ENCODE measurements around the gene CAPN1.
"Not testable (repeated sequence)": the region's sequence is repeated elsewhere in the genome, so short reads cannot be mapped to it uniquely, and the experiment has no call there.

The CAPN1 gene

DNA sequence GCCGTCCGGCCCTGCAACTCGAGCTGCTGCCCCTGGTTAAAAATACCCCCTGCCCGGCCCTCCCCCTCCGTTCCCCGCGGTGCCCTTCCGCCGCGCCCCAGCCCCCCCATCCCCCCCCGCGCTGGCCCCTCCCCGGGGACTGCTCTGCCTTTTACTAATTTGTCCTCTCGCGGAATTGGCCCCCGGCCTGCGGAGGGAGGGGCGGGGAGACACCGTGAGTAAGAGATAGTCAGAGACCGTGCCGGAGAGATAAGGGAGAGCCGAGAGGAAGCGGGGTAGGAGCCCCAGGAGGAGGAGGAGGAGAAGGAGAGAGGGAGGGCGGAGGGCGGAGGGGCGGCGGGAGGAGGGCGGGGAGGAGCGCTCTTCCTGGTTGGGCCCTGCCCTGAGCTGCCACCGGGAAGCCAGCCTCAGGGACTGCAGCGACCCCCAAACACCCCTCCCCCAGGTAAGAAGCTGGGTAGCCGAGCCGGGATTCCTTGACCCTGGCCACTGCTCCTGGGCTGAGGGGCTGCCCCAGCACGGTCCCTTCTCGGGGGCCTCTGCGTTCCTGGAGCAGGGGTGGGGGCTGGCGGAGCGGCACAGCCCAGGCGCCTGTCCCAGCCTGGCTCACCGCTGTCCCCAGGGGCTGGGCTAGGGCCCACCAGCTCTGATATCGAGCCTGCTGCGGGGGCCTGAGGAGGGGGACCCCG lies at the start of gene CAPN1:
Gene CAPN1, plus strand, starts transcription at position 360 of the 689 bp plus-strand sequence. CDS start 774 bp downstream, outside the sequence.
- in situ Hi-C loops (cut with HindIII; ENCODE audit: low sequenced_read_pairs), result no loop called here

DNA sequence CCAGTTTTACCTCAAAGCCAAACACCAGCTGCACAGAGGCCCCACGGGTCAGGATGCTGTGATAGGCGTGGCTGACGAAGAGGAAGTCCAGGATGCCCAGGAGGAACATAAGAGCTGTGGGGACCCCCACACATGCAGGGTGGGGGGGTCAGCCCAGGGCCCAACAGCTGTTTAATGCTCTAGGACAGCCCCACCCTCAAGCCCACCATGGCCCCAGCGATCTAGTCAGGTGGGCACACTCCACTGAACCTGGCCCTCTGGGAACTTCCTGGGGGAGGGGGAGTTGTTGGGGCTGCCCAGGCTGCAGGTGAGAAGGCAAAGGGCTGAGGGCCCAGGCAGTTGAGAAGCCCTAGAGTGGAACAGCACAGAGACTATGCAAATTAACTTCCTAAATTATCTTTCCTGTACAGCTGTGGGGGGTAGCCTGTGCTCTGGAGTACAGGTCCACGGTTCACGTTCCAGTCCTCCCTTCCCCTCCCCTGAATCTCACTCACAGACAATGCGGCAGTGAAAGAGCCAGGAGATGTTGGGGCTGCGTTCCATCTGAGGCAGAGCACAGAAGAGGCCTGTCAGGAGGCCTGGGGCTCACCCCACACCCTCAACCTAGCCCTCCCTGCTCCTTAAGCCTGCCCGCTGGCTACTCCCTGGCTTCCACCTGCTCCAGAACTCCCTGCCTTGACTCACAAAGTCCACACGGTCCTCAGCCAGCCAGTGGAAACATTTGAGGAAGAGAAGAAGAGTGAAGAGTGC lies 49.3 kb upstream of the CAPN1 start:
- in situ Hi-C loops (cut with HindIII; ENCODE audit: low sequenced_read_pairs), result no loop called here

DNA sequence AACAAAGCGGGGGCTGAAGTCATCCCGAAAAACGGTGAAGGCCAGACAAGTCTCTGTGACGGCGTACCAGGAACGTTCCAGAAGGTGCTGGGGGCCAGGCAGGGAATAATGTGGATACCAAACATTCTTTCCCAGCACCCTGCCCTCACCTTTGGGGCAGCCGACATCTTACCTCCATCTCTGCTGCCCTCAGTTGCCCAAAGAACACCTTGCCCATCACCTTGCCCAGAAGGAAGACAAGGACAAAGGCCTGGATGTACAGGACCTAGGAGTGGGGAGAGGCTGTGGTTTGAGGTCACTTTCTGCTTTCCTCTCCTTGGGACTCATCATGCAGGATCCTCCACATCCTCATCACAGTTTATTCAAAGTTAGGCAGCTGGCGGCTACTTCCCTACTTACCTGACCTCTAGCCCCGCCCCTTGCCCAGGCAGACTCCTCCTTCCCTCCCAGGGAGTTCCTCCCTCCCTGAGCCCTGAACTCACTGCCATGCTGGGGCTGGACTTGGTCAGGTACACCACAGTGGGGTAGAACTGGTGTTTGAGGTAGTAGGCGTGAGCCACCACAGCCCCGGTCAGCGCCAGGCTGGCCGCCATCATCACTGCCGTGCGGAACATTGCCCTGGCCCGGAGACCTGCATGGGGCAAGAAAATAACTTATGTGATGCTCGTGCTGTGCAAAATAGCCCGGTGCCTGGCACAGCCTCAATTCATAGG lies 48.6 kb upstream of the CAPN1 start:
- in situ Hi-C loops (cut with HindIII; ENCODE audit: low sequenced_read_pairs), result no loop called here

DNA sequence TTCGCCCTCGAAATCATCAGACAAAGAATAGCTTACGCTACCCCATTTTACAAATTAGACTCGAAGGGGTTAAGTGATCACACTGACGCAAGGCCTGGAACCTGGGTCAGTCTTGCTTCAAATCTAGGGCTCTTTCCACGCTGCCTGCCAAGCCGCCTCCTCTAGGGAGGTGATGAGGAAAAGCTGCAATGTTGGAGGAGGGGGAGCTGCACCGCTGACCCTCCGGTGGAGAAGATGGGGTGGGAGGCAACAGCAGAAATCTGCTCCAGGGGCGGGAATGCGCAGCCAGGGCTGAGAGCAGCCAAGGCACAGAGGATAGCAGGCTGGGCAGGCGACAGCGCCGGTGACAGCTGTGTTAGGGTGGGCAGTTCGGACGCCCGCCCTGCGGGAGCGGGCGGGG lies 48.0 kb upstream of the CAPN1 start:
- in situ Hi-C loops (cut with HindIII; ENCODE audit: low sequenced_read_pairs), result no loop called here

DNA sequence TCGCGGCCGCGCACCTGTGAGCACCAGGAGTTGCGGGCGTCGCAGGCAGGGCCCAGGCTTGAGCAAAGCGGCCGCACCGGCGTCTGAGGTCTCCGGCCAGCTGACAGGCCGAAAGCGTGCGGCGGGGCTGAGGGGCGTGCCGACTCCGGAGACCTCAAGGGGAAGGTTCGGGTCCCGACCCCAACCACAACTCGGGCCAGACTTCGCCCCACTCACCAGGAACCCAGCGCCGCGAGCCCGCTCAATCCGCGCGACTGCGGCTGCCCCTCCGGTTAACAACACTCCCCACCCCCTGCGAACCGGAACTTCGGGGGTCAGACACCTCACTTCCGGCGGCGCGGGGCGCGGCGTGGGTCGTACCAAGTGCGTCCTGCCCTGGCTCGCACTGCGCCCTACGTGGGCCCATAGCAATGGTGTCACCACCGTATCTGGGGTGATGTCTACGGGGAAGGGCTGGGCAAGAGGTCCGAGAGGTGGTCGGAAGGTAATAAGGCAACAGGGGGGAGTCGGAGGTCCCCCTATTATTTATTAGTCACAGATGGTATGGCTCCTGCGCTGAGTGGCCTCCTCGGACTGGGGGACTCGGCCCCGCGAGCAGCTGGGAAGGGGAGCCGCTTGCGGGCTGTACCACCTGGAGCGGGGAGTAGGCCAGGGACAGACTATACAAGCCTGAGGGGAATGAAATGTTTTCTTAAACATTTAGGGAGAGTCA lies 47.3 kb upstream of the CAPN1 start, which contains the start of gene SYVN1:
Gene SYVN1, minus strand, starts transcription at position 280 of the 712 bp plus-strand sequence. CDS start 918 bp downstream, outside the sequence.
- in situ Hi-C loops (cut with HindIII; ENCODE audit: low sequenced_read_pairs), result no loop called here

DNA sequence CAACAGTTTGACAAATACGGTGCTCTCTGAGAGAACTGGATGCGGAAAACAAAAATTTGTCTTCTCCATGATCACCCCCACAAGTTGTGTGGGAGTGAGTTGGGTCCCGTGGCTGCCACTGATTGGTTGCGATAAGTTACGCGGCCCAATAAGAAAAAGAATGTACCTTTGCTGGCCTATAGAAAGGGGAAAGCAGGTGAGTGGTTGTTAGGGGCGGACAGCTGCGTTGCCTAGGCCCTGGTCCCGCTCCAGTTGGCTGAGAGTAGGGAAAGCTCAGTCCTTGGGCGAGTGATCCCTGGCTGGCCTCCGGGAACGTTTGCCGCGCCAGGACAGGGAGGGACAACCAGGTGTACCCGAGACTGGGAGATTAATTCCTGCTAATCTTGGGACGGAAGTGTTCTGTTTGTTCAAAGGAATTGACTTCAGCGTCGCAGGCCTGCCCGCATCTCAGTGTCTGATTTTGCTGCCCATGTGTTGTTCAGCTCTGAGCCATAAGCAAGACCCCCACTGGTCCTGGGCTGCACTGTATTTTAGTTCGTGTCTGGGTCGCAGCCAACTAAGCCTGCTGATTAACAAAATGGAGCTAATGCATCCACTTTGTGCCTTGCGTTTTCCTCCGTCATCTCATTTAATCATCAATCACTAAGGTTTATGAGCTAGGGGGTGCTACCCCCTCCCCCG lies 46.6 kb upstream of the CAPN1 start:
- in situ Hi-C loops (cut with HindIII; ENCODE audit: low sequenced_read_pairs), result no loop called here

DNA sequence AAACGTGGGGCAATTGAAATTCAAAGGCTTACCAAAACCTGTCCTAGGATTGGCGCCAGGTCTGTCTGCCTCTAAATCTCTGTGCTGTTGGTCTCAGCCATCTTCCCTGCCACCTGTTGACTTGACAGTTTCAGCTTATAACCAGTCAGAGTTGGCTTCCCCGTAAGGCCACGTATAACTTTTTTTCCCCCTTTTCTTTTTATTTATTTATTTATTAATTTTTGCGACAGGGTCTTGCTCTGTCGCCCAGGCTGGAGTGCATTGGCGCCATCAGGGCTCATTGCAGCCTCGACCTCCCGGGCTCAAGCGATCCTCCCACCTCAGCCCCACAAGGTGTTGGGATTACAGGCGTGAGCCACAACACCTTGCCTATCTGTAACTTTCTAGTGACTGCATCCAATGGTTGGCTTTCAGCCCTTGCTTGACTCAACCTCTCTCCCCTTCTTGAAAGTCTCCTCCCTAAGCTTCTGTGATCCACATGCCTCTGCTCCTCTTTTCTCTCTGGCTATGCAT lies 46.0 kb upstream of the CAPN1 start:
- in situ Hi-C loops (cut with HindIII; ENCODE audit: low sequenced_read_pairs), result no loop called here

DNA sequence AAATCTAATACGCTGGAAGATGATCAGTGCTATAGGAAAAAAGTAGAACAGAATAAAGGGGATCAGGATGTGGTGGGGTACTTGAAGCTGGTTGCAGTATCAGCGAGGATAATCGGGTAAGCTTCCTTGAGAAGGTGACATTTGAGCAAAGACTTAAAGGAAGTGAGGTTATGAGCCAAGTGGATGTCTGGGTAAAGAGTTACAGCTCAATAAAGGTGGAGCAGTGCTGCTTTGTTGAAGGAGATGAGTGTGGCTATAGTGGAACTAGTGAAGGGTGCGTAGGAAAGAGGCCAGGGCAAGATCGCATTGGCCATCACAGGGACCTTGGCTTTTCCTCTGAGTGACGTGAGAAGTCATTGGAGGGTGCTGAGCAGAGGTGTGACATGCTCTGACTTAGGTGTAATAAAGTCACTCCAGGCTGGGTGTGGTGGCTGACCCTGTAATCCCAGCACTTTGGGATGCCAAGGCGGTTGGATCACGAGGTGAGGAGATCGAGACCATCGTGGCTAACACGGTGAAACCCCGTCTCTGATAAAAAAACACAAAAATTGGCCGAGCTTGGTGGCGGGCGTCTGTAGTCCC lies 45.1 kb upstream of the CAPN1 start:
- in situ Hi-C loops (cut with HindIII; ENCODE audit: low sequenced_read_pairs), result no loop called here

DNA sequence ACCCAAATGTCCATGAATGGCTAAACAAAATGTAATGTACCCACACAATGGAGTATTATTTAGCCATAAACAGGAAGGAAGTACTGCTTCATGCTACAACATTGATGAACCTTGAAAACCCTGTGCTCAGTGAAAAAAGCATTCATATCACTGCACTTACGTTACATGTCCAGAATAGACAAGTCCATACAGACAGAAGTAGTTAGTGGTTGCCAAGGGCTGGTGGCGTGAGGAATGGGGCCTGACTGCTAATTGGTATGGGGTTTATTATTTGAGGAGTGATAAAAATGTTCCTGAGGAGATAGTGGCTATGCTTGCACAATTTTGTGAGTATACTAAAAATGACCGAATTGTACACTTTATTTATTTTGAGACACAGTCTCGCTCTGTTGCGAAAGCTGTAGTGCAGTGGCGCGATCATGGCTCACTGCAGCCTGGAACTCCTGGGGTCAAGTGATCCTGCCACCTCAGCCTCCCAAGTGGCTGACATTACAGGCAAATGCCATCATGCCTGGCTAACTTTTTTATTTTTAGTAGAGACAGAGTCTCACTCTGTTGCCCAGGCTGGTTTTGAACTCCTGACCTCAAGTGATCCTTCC lies 39.7 kb upstream of the CAPN1 start:
- in situ Hi-C loops (cut with HindIII; ENCODE audit: low sequenced_read_pairs), result no loop called here

DNA sequence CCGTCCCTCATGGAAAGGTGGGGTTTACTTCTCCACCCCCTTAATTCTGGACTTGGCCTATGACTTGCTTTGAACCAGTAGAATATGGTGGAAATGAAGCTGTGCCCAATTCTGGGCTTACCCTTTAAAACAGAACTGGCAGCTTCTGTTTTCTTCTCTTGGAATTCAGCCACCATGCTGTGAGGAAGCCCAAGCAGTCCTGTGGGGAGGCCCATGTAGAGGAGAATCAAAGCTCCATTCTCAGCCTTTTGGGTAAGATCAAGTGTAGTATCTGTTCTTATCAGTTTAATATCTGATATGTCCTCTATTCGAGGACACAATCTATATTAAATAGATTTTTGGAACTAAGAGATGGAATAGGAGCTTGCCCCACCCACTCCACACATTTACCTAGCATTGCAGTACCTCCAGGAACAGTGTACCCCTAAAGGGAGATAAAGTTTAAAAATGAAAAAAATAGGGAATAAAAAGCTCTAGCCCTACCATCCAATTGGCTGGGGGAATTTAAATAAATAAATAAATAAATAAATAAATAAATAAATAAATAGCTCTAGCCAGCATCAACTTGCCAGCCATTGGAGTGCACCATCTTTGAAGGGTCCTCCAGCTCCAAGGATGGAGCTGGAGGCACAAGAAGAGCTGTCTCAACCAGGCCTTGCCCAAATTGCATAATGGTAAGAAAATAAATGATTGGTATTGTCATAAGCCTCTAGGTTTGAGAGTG lies 34.2 kb upstream of the CAPN1 start:
- in situ Hi-C loops (cut with HindIII; ENCODE audit: low sequenced_read_pairs), result no loop called here

DNA sequence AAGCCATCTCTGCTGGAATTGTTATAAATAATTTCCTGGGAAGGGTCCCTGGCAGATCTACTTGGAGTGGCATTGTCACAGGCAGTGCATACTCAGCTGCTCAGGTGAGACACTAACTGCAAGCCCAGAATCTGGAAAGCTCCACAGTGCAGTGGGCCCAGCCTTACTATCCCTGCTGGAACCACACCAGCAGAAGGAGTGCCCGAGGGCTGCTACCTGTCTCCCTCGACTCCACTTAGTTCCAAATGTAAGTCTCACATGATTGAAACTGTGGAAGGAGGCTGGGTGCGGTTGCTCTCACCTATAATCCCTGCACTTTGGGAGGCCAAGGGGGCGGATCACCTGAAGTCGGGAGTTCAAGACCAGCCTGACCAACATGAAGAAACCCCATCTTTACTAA lies 33.1 kb upstream of the CAPN1 start:
- in situ Hi-C loops (cut with HindIII; ENCODE audit: low sequenced_read_pairs), result no loop called here

DNA sequence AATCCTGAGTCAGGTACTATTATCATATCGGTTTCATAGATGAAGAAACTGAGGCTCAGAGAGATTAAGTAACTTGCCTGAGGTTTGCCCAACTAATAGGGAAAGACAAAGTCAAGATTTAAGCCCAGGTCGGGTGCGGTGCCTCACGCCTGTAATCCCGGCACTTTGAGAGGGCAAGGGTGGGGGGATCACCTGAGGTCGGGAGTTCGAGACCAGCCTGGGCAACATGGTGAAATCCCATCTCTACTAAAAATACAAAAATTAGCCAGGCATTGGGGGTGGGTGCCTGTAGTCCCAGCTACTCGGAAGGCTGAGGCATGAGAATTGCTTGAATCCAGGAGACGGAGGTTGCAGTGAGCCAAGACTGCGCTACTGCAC lies 31.6 kb upstream of the CAPN1 start:
- in situ Hi-C loops (cut with HindIII; ENCODE audit: low sequenced_read_pairs), result not testable (repeated sequence)

DNA sequence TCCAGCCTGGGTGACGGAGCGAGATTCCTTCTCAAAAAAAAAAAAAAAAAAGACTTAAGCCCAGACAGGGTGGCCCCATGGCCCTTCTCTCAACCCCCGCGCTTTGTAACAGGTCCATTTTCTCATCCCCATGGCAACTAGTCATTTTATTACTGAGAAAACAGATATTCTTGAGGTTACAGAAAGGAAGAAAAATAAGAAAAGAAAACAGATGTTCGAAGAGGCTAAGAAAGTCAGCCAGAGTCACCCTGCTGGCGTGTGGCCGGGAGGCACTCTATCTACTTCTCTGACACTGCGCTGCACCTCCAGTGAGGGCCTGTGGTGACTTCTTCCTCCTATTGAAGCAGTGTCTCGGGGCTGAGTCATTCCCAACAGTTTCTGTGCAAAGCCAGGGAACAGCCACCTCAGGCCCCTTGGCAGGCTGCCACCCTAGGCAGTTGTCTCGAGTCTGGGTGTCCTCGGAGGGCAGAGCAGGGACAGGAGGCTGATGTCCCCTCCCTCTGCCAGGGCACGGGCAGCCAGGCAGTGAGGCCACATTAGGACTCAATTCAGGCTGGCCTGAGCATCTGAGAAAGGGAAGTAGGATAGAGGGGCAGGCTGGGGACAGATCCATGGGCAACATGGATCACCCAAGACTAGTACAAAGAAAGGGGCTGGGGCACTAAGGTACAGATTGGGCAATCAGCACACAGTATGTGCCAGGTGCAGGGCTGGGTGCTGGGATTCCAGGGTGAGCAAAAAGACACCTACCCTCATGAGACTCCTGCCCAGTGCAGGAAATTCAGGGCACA lies 31.0 kb upstream of the CAPN1 start:
- in situ Hi-C loops (cut with HindIII; ENCODE audit: low sequenced_read_pairs), result no loop called here

DNA sequence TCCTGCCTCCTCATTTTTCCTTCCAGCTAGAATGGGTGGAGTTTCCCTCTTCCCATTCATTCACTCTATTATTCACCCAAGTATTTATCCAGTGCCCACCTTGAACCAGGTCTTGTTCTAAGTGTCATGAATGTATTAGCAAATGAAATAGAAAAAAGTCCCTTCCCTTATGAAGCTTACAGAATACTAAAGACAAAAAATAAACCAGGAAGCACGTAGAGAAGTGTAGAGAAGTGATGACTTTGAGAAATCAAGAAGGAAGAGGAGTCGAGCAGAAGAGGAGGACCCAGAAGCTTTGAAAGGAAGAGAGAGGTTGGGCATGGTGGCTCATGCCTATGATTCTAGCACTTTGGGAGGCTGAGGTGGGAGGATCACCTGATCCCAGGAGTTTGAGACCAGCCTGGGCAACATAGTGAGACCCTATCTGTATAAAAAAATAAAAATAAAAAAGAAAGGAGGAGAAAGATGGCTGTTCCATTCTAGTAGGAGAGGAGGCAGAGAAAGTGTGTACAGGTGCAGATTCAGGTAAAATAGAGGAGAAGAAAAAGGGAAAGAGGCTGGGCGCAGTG lies 30.3 kb upstream of the CAPN1 start:
- in situ Hi-C loops (cut with HindIII; ENCODE audit: low sequenced_read_pairs), result no loop called here

DNA sequence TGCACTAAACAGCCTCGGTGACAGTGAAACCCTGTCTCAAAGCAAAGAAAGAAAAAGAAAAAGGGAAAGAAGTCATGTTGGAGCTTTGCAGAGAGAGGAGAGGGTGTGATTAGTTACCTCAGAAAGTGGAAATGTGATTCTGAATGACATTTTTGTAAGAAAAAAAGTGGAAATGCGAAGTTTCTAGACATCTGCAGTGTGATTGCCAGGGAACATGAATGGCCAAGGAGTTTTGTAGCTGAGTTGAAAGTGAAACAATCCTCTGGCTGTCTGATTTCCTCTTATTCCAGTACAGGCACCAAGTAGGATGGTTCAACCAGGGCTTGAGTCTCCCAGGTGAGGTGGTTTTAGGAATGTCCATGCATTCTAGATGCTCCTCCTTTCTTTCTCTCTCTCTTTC lies 29.6 kb upstream of the CAPN1 start:
- in situ Hi-C loops (cut with HindIII; ENCODE audit: low sequenced_read_pairs), result no loop called here

DNA sequence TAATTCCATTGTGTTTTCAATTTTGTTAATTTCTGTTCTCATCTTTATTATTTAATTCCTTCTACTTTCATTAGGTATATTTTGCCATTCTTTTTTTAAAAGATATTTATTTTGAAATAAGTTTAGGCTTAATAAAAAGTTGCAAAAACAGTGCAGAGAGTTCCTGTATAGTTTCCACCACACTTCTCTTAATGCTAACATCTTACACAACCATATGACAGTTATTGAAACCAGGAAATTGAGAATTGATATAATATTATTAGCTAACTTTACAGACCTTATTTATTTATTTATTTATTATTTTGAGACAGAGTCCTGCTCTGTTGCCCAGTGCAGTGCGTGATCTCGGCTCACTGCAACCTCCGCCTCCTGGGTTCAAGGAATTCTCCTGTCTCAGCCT lies 25.5 kb upstream of the CAPN1 start:
- in situ Hi-C loops (cut with HindIII; ENCODE audit: low sequenced_read_pairs), result no loop called here

DNA sequence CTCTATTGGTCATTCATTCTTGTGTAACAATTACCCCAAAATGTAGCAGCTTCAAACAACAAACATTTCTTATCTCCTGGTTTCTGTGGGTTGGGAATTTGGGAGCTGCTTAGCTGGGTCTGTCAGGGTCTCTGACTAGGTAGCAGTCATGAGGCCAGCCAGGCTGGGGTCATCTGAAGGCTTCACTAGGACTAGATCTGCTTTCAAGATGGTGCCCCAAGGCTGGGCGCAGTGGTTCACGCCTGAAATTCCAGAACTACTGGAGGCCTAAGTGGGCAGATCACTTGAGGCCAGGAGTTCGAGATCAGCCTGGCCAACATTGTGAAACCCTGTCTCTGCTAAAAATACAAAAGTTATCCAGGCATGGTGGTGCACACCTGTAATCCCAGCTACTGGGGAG lies 24.8 kb upstream of the CAPN1 start:
- in situ Hi-C loops (cut with HindIII; ENCODE audit: low sequenced_read_pairs), result no loop called here

DNA sequence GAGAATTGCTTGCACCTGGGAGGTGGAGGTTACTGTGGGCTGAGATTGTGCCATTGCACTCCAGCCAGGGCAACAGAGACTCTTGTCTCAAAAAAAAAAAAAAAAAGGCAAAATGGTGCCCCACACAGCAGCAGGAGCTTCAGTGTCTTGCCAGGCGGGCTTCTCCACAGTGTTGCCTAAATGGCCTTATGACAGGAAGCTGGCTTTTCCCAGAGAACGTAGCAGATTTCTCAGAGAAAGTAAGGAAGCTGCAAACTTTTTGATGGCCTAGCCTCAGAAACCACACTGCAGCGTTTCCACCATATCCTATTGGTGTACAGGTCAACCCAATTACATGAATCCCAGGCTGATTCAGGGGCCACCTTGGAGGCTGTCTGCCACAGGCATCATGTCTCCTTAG lies 24.4 kb upstream of the CAPN1 start:
- in situ Hi-C loops (cut with HindIII; ENCODE audit: low sequenced_read_pairs), result no loop called here
